ENCODE data around the gene MS4A6A. TPM values are rescaled to one million over a fixed set of nuclear protein-coding genes. Genes with fewer than 3 reads are reported as not detected.

The MS4A6A gene
- total RNA-seq, 2 donors from 2014 or later: not detected

DNA sequence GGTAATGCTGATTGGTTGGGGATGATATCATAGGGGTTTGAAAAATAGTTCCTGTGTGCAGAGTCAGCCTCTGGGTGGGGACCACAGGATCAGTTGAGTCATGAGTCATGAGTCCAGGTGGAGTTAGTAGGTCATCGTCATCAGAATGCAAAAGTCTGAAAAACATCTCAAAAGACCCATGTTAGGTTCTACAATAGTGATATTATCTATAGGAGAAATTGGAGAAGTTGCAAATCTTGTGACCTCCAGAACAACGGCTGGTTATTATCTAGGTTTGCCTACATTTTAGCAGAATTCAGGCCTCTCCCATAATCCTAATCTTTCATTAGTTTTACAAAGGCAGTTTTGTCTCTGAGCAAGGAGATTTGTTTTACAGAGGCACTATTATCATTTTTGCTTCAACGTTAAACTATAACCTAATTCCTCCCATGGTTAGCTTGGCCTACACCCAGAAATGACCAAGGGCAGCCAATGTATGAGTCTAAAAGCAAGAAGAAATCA, 55.5 kb downstream of the MS4A6A start:
- no peak overlapping the region for H3K27ac Mint-ChIP-seq
- TF ChIP-seq, protein P1, sequence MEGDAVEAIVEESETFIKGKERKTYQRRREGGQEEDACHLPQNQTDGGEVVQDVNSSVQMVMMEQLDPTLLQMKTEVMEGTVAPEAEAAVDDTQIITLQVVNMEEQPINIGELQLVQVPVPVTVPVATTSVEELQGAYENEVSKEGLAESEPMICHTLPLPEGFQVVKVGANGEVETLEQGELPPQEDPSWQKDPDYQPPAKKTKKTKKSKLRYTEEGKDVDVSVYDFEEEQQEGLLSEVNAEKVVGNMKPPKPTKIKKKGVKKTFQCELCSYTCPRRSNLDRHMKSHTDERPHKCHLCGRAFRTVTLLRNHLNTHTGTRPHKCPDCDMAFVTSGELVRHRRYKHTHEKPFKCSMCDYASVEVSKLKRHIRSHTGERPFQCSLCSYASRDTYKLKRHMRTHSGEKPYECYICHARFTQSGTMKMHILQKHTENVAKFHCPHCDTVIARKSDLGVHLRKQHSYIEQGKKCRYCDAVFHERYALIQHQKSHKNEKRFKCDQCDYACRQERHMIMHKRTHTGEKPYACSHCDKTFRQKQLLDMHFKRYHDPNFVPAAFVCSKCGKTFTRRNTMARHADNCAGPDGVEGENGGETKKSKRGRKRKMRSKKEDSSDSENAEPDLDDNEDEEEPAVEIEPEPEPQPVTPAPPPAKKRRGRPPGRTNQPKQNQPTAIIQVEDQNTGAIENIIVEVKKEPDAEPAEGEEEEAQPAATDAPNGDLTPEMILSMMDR (conservative IDR thresholded peaks at IDR 0.05): no peak
- DNase-seq: no peak
- no peaks in the 10 kb centered on the region for H3K36me3 ChIP-seq (ENCODE audit: control insufficient read depth, insufficient read depth, low read length)
- peaks cover 4% of the 10 kb centered on the region for H3K36me3 Mint-ChIP-seq (ENCODE audit: low read depth)
- peaks cover 39% of the 10 kb centered on the region for H3K9me3 Mint-ChIP-seq
- H3K27ac ChIP-seq (ENCODE audit: low read depth, low read length): no peak overlapping the region
- no peak overlapping the region for H3K9ac ChIP-seq (ENCODE audit: extremely low read depth, low read length, poor library complexity, severe bottlenecking)
- peak overlapping the region; percentile 25 for H3K4me3 ChIP-seq (ENCODE audit: low read length)
- H3K9me3 ChIP-seq (ENCODE audit: control insufficient read depth, low read length): peaks cover 50% of the 10 kb centered on the region
- WGBS, 2 experiments (ENCODE audit: insufficient coverage in 1 of 2, insufficient read length in 1 of 2): 92 to 100% methylated on average over 1 to 3 of the region's 3 CpGs
- H3K4me3 Mint-ChIP-seq: no peak overlapping the region
- no peaks in the 10 kb centered on the region for H3K27me3 ChIP-seq (ENCODE audit: control insufficient read depth, insufficient read depth, low read length, poor library complexity, severe bottlenecking)
- no peaks in the 10 kb centered on the region for H3K4me1 ChIP-seq (ENCODE audit: control insufficient read depth, insufficient read depth, low read length)
- peaks cover 5% of the 10 kb centered on the region for H3K4me1 Mint-ChIP-seq
- no peaks in the 10 kb centered on the region for H3K27me3 Mint-ChIP-seq (ENCODE audit: insufficient read depth)

DNA sequence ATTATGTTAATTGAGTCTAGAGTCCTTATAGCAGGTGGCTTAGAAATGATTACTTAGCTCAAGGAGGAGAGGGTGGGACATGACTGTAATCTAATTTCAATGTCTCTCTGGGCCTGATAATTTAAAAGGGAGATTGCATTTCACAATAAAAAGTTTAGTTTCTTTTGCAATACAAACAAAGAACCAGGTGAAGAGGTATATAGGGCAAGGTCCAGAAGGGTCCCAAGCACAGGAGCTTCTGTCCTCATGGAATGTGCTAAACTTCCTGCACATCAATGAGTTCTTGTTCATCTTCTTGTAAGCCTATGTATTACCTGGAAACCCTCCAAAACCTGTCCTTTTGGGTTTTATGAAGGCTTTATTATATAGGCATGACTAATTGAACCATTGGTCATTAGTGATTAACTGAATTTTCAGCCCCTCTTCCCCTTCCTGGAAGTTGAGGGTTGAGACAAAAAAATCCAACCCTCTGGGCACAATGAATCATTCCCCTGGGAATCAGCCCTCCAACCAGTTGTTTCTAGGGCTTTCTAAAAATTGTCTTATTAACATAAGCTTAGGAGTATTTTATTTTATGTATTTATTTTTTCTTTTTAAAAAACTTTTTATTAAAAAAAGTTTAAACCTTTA, 56.8 kb downstream of the MS4A6A start:
- TF ChIP-seq, protein P1 (conservative IDR thresholded peaks at IDR 0.05): no peak
- H3K27me3 Mint-ChIP-seq (ENCODE audit: insufficient read depth): no peaks in the 10 kb centered on the region

GRCh38 chr11:60124802-60125432, 58.0 kb downstream of the MS4A6A start:
- Histone ChIP-seq H3K4me1 (ENCODE audit: control insufficient read depth, insufficient read depth, low read length) (peaks cover 5% of the 10 kb centered on the region), H3K36me3 (ENCODE audit: control insufficient read depth, insufficient read depth, low read length) (no peaks in the 10 kb centered on the region), H3K9ac (ENCODE audit: extremely low read depth, low read length, poor library complexity, severe bottlenecking) (no peak overlapping the region), H3K4me3 (ENCODE audit: low read length) (peak overlapping the region; percentile 64), H3K27ac (ENCODE audit: low read depth, low read length) (no peak overlapping the region), H3K9me3 (ENCODE audit: control insufficient read depth, low read length) (peaks cover 53% of the 10 kb centered on the region), H3K27me3 (ENCODE audit: control insufficient read depth, insufficient read depth, low read length, poor library complexity, severe bottlenecking) (no peaks in the 10 kb centered on the region)
- peaks cover 14% of the 10 kb centered on the region for H3K4me1 Mint-ChIP-seq
- WGBS, 2 experiments (ENCODE audit: insufficient coverage in 1 of 2, insufficient read length in 1 of 2): 74 to 83% methylated on average over 9 to 11 of the region's 11 CpGs
- DNase-seq: peak; percentile 58
- peak overlapping the region; percentile 16 for H3K27ac Mint-ChIP-seq
- H3K36me3 Mint-ChIP-seq (ENCODE audit: low read depth): peaks cover 4% of the 10 kb centered on the region
- H3K9me3 Mint-ChIP-seq: peaks cover 41% of the 10 kb centered on the region
- TF ChIP-seq, protein P1 (conservative IDR thresholded peaks at IDR 0.05): no peak
- H3K4me3 Mint-ChIP-seq: no peak overlapping the region
- H3K27me3 Mint-ChIP-seq (ENCODE audit: insufficient read depth): no peaks in the 10 kb centered on the region

More for the DNA sequence above, 56.8 kb downstream of the MS4A6A start:
- H3K27ac ChIP-seq (ENCODE audit: low read depth, low read length): no peak overlapping the region
- peak overlapping the region; percentile 64 for H3K4me3 ChIP-seq (ENCODE audit: low read length)
- no peaks in the 10 kb centered on the region for H3K4me1 ChIP-seq (ENCODE audit: control insufficient read depth, insufficient read depth, low read length)
- peaks cover 41% of the 10 kb centered on the region for H3K9me3 Mint-ChIP-seq
- DNase-seq: no peak
- H3K36me3 ChIP-seq (ENCODE audit: control insufficient read depth, insufficient read depth, low read length): no peaks in the 10 kb centered on the region
- no peak overlapping the region for H3K27ac Mint-ChIP-seq
- no peaks in the 10 kb centered on the region for H3K27me3 ChIP-seq (ENCODE audit: control insufficient read depth, insufficient read depth, low read length, poor library complexity, severe bottlenecking)
- no peak overlapping the region for H3K9ac ChIP-seq (ENCODE audit: extremely low read depth, low read length, poor library complexity, severe bottlenecking)
- H3K9me3 ChIP-seq (ENCODE audit: control insufficient read depth, low read length): peaks cover 53% of the 10 kb centered on the region
- H3K4me1 Mint-ChIP-seq: peaks cover 8% of the 10 kb centered on the region
- no peak overlapping the region for H3K4me3 Mint-ChIP-seq
- H3K36me3 Mint-ChIP-seq (ENCODE audit: low read depth): peaks cover 4% of the 10 kb centered on the region

Small RNA genes lying within 50 kb of the gene (microRNA-seq; reads per million reads assigned to microRNA genes)
- gene MIR6503 (ENCODE audit: borderline microRNAs expressed): not detected

Other genes starting within 250 kb of the MS4A6A start
- not detected for gene OOSP1, start 244.7 kb downstream of the MS4A6A start, total RNA-seq
- not detected for gene OOSP4A, start 219.1 kb downstream of the MS4A6A start, total RNA-seq
- gene OOSP4B, start 165.9 kb downstream of the MS4A6A start, total RNA-seq: not detected
- not detected for gene OOSP2, start 142.7 kb downstream of the MS4A6A start, total RNA-seq
- not detected for gene MS4A3, start 126.4 kb downstream of the MS4A6A start, total RNA-seq
- gene MS4A2, start 94.4 kb downstream of the MS4A6A start, total RNA-seq: not detected
- gene MS4A4E, start 60.1 kb upstream of the MS4A6A start, total RNA-seq: under 1 TPM in 1 of 2 donors, not detected in 1; 0.31 TPM
- gene MS4A4A, start 97.6 kb upstream of the MS4A6A start, total RNA-seq: not detected
- not detected for gene MS4A6E, start 144.2 kb upstream of the MS4A6A start, total RNA-seq
- not detected for gene MS4A7, start 195.4 kb upstream of the MS4A6A start, total RNA-seq
- not detected for gene MS4A14, start 213.4 kb upstream of the MS4A6A start, total RNA-seq
- gene MS4A5, start 246.5 kb upstream of the MS4A6A start, total RNA-seq: not detected